ENCODE results near the gene DNAJB9. TPM values are rescaled to one million over a fixed set of nuclear protein-coding genes. Genes with fewer than 3 reads are reported as not detected.
A peak's percentile ranks its signal among the peaks of the same experiment; 100 is the strongest.

DNAJB9 gene
- total and polyA plus RNA-seq, 2 donors: 13.2 to 13.9 TPM

- H3K4me1 ChIP-seq (ENCODE audit: control insufficient read depth in 2 of 2, insufficient read depth in 2 of 2, low read length in 2 of 2): no peaks in the 10 kb centered on the region
- 93% methylated on average over 2 of the region's 2 CpGs for WGBS
- no peak overlapping the region for H3K4me3 ChIP-seq (ENCODE audit: low read length in 2 of 2)
- no peak for DNase-seq (ENCODE audit: low read depth in 6 of 9, low spot score in 9 of 9)
- no peaks in the 10 kb centered on the region for H3K27me3 ChIP-seq (ENCODE audit: control insufficient read depth in 2 of 2, insufficient read depth in 1 of 2, low read length in 1 of 2)
- no peaks in the 10 kb centered on the region for H3K36me3 ChIP-seq (ENCODE audit: control insufficient read depth in 2 of 2, insufficient read depth in 2 of 2, low read length in 1 of 2)
- no peaks in the 10 kb centered on the region for H3K9me3 ChIP-seq (ENCODE audit: control insufficient read depth in 2 of 2, insufficient read depth in 1 of 2, low read length in 1 of 2)
- no peak overlapping the region for H3K27ac ChIP-seq (ENCODE audit: low read depth in 1 of 2, low read length in 1 of 2)
Measured at GRCh38 chr7:108609643-108610042, 40.0 kb downstream of the DNAJB9 start.

DNA sequence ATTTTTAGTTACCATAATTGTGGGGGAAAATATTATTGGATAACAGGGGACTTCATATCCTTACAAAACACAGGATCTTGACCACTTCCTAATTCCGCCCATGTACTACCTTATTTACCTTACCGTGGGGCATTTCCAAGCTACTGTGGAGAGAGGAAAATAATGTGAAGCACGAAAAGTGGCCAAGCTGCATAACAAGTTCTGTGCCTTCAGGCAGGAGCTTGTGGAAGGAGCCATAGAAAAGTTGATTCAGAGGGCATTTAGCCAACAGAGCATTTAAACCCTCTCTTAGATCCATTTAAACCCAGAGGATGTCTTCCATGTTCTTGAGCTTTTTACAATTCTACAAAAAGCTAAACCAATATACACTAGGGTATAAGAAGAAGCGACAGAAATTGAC is 41.6 kb downstream of the DNAJB9 start:
- WGBS: 72% methylated on average over 4 of the region's 4 CpGs
- DNase-seq (ENCODE audit: low read depth in 6 of 9, low spot score in 9 of 9): no peak
- H3K4me3 ChIP-seq (ENCODE audit: low read length in 2 of 2): no peak overlapping the region
- H3K27ac ChIP-seq (ENCODE audit: low read depth in 1 of 2, low read length in 1 of 2): no peak overlapping the region
- no peaks in the 10 kb centered on the region for H3K27me3 ChIP-seq (ENCODE audit: control insufficient read depth in 2 of 2, insufficient read depth in 1 of 2, low read length in 1 of 2)
- no peaks in the 10 kb centered on the region for H3K36me3 ChIP-seq (ENCODE audit: control insufficient read depth in 2 of 2, insufficient read depth in 2 of 2, low read length in 1 of 2)
- no peaks in the 10 kb centered on the region for H3K4me1 ChIP-seq (ENCODE audit: control insufficient read depth in 2 of 2, insufficient read depth in 2 of 2, low read length in 2 of 2)
- H3K9me3 ChIP-seq (ENCODE audit: control insufficient read depth in 2 of 2, insufficient read depth in 1 of 2, low read length in 1 of 2): no peaks in the 10 kb centered on the region

DNA sequence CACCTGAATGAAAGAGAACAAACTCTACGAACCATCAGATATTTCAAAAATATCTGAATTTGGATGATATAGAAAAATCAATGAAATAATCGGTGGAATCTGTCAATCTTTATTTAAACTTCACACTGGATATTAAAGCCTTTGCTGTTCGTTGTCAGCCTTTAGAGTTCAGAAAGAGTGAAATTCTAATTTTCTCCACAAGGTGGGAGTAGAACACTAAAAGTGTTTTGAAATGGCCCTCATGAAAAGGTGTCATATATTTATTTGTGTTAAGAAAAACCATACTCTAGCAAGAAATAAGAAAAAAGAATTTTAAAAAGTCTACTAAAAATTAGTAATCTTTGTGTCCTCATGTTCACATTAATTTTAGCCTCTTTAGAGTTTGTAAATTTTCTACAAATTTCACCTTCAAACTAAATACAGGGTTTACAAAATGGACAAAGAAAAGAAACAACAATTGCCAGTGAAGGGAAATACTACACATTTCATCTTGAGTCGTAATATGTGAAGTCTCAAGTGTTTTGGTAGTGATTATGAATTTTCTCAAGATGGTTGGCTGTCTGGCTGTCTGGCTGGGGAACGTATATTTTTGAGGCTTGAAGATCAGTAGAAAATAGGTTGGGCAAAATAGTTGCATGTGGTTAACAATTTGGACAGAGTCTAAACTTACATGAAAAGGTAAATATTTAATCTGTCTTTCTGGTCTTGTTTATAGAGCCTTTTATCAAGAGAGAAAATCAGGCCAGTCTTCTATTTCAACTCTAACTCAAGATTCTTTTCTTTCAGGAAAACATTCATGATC is 43.7 kb downstream of the DNAJB9 start:
- H3K9me3 ChIP-seq (ENCODE audit: control insufficient read depth in 2 of 2, insufficient read depth in 1 of 2, low read length in 1 of 2): no peaks in the 10 kb centered on the region
- DNase-seq (ENCODE audit: low read depth in 6 of 9, low spot score in 9 of 9): peak; percentile 0 to 67 (median 23)
- WGBS: 41% methylated on average over 5 of the region's 5 CpGs
- no peak overlapping the region for H3K4me3 ChIP-seq (ENCODE audit: low read length in 2 of 2)
- H3K4me1 ChIP-seq (ENCODE audit: control insufficient read depth in 2 of 2, insufficient read depth in 2 of 2, low read length in 2 of 2): no peaks in the 10 kb centered on the region
- H3K27ac ChIP-seq (ENCODE audit: low read depth in 1 of 2, low read length in 1 of 2): no peak overlapping the region
- H3K27me3 ChIP-seq (ENCODE audit: control insufficient read depth in 2 of 2, insufficient read depth in 1 of 2, low read length in 1 of 2): no peaks in the 10 kb centered on the region
- no peaks in the 10 kb centered on the region for H3K36me3 ChIP-seq (ENCODE audit: control insufficient read depth in 2 of 2, insufficient read depth in 2 of 2, low read length in 1 of 2)

DNA sequence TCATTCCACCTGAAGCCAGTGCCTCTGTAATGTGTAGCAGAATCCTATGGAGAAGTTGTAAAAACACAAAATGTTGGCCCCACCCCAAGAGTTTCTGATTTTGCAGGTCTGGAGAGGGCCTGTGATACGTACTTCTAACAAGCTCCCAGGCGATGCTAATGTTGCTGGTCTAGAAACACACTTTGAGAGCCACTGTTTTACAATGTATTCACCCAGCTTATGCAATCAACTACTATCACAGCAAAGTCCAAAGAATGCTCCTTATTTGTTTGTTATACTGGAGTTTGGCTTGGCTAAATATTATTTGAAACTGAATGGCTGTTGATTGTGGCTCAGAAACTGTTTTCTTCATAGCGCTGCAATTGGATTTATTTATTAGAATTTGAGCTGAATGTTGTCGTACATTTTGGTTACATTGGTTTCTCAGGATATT is 44.3 kb downstream of the DNAJB9 start:
- H3K4me1 ChIP-seq (ENCODE audit: control insufficient read depth in 2 of 2, insufficient read depth in 2 of 2, low read length in 2 of 2): no peaks in the 10 kb centered on the region

DNA sequence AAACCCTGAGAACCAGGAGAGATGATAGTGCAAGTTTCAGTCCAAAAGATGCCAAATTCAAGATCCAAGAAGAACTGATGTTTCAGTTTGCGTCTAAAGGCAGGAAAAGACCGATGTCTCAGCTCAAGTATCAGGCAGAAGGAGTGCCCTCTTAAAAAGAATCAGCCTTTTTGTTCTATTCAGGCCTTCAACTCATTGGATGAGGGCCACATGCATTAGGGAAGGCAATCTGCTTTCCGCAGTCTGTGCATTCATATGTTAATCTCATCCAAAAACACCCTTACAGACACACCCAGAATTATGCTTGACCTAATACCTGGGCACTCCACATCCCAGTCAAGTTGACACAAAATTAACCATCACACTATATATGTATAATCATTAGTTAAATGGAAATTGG is 45.2 kb downstream of the DNAJB9 start:
- WGBS: 96% methylated on average over 3 of the region's 3 CpGs
- H3K27ac ChIP-seq (ENCODE audit: low read depth in 1 of 2, low read length in 1 of 2): no peak overlapping the region
- no peaks in the 10 kb centered on the region for H3K9me3 ChIP-seq (ENCODE audit: control insufficient read depth in 2 of 2, insufficient read depth in 1 of 2, low read length in 1 of 2)
- no peaks in the 10 kb centered on the region for H3K36me3 ChIP-seq (ENCODE audit: control insufficient read depth in 2 of 2, insufficient read depth in 2 of 2, low read length in 1 of 2)
- no peak overlapping the region for H3K4me3 ChIP-seq (ENCODE audit: low read length in 2 of 2)
- no peak for DNase-seq (ENCODE audit: low read depth in 6 of 9, low spot score in 9 of 9)
- no peaks in the 10 kb centered on the region for H3K27me3 ChIP-seq (ENCODE audit: control insufficient read depth in 2 of 2, insufficient read depth in 1 of 2, low read length in 1 of 2)
- H3K4me1 ChIP-seq (ENCODE audit: control insufficient read depth in 2 of 2, insufficient read depth in 2 of 2, low read length in 2 of 2): no peaks in the 10 kb centered on the region

More for the DNA sequence above, 44.3 kb downstream of the DNAJB9 start:
- Histone ChIP-seq H3K9me3 (ENCODE audit: control insufficient read depth in 2 of 2, insufficient read depth in 1 of 2, low read length in 1 of 2) (no peaks in the 10 kb centered on the region), H3K27ac (ENCODE audit: low read depth in 1 of 2, low read length in 1 of 2) (no peak overlapping the region), H3K27me3 (ENCODE audit: control insufficient read depth in 2 of 2, insufficient read depth in 1 of 2, low read length in 1 of 2) (no peaks in the 10 kb centered on the region), H3K36me3 (ENCODE audit: control insufficient read depth in 2 of 2, insufficient read depth in 2 of 2, low read length in 1 of 2) (no peaks in the 10 kb centered on the region), H3K4me3 (ENCODE audit: low read length in 2 of 2) (no peak overlapping the region)
- no peak for DNase-seq (ENCODE audit: low read depth in 6 of 9, low spot score in 9 of 9)
- WGBS: 97% methylated on average over 4 of the region's 4 CpGs

DNA sequence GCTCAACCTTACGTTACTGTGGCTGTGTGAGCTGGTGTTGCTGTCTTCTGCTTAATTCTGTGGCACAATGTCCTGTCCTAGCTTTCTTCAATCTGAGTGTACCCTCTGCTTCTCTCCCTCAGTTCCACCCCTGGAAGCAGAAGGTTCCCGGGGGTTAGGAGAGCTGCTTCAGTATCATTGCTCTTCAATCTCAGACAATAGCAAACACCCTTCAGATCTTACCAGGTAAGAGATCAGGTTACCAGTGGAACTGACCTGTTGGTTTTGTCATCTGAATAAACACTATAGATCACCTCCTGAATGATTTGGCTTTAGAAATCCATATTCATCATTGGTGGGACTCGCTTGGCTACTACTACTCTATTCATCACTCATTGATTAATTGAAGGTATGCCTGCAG is 48.4 kb downstream of the DNAJB9 start:
- Histone ChIP-seq H3K9me3 (ENCODE audit: control insufficient read depth in 2 of 2, insufficient read depth in 1 of 2, low read length in 1 of 2) (no peaks in the 10 kb centered on the region), H3K36me3 (ENCODE audit: control insufficient read depth in 2 of 2, insufficient read depth in 2 of 2, low read length in 1 of 2) (no peaks in the 10 kb centered on the region), H3K4me1 (ENCODE audit: control insufficient read depth in 2 of 2, insufficient read depth in 2 of 2, low read length in 2 of 2) (no peaks in the 10 kb centered on the region), H3K27me3 (ENCODE audit: control insufficient read depth in 2 of 2, insufficient read depth in 1 of 2, low read length in 1 of 2) (no peaks in the 10 kb centered on the region), H3K4me3 (ENCODE audit: low read length in 2 of 2) (no peak overlapping the region), H3K27ac (ENCODE audit: low read depth in 1 of 2, low read length in 1 of 2) (no peak overlapping the region)
- no peak for DNase-seq (ENCODE audit: low read depth in 6 of 9, low spot score in 9 of 9)
- 97% methylated on average over 3 of the region's 3 CpGs for WGBS

DNA sequence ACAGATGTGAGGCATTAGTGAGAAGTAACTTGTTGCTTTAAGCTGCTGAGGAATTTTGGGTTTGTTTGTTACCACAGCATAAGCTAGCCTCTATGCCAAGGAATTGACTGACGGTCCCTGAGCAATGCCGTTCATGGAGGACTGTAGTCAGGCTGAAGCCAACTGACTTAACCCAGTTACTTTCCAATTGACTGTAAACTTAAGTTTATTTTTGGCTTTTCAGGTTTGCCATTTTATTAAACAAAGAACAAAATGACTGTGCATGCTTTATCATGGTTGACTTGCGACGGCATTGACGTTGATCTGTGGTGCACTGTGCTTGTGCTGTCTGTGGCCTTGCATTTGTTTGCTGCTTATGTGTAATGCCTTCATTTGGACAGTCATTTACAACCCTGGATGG is 53.5 kb downstream of the DNAJB9 start:
- Histone ChIP-seq H3K27ac (ENCODE audit: low read depth in 1 of 2, low read length in 1 of 2) (no peak overlapping the region), H3K9me3 (ENCODE audit: control insufficient read depth in 2 of 2, insufficient read depth in 1 of 2, low read length in 1 of 2) (no peaks in the 10 kb centered on the region), H3K27me3 (ENCODE audit: control insufficient read depth in 2 of 2, insufficient read depth in 1 of 2, low read length in 1 of 2) (no peaks in the 10 kb centered on the region), H3K4me1 (ENCODE audit: control insufficient read depth in 2 of 2, insufficient read depth in 2 of 2, low read length in 2 of 2) (no peaks in the 10 kb centered on the region), H3K4me3 (ENCODE audit: low read length in 2 of 2) (no peak overlapping the region), H3K36me3 (ENCODE audit: control insufficient read depth in 2 of 2, insufficient read depth in 2 of 2, low read length in 1 of 2) (no peaks in the 10 kb centered on the region)
- no peak for DNase-seq (ENCODE audit: low read depth in 6 of 9, low spot score in 9 of 9)
- 94% methylated on average over 5 of the region's 5 CpGs for WGBS

Other genes starting within 250 kb of the DNAJB9 start
- gene NRCAM, start 113.4 kb upstream of the DNAJB9 start, total RNA-seq: 4.7 TPM
- gene NRCAM, start 113.4 kb upstream of the DNAJB9 start, polyA plus RNA-seq: 13.9 TPM
- gene PNPLA8, start 43.7 kb upstream of the DNAJB9 start, total RNA-seq: 32.1 TPM
- 28.2 TPM for gene PNPLA8, start 43.7 kb upstream of the DNAJB9 start, polyA plus RNA-seq
- 24.2 TPM for gene THAP5, start 168 bp upstream of the DNAJB9 start, total RNA-seq
- 16.2 TPM for gene THAP5, start 168 bp upstream of the DNAJB9 start, polyA plus RNA-seq

Measured in thymus (tissue), 11 donors.